H9 (cell line): Measurements from ENCODE around the gene RHOH. TPM values are rescaled to one million over a fixed set of nuclear protein-coding genes. Genes with fewer than 3 reads are reported as not detected.

ENCODE experiments used
- DNase-seq: peaks from one replicate; pipeline ENCODE4 v3.0.0-alpha.2; 2017
- H2AFZ ChIP-seq: one replicate; pipeline ENCODE4 v1.6.1; 2013; ENCODE audit warnings: mild to moderate bottlenecking, low read length, control low read depth, moderate library complexity
- H2AK5ac ChIP-seq: 2 replicates; pipeline ENCODE4 v1.6.1; 2013; ENCODE audit warnings: low read length, control low read depth, mixed read lengths; ENCODE audit not compliant: insufficient read length
- H2BK120ac ChIP-seq: one replicate; pipeline ENCODE4 v1.6.1; 2013; ENCODE audit warnings: low read depth, mild to moderate bottlenecking, low read length, control low read depth, inconsistent platforms; ENCODE audit not compliant: poor library complexity, severe bottlenecking
- H2BK12ac ChIP-seq: 2 replicates; pipeline ENCODE4 v1.6.1; 2013; ENCODE audit warnings: low read length, control low read depth, mixed read lengths, low read depth; ENCODE audit not compliant: insufficient read length
- H2BK15ac ChIP-seq: 2 replicates; pipeline ENCODE4 v1.6.1; 2013; ENCODE audit warnings: low read depth, low read length, control low read depth
- H2BK20ac ChIP-seq: one replicate; pipeline ENCODE4 v1.6.1; 2013; ENCODE audit warnings: low read depth, mild to moderate bottlenecking, low read length, control low read depth, inconsistent platforms; ENCODE audit not compliant: poor library complexity, severe bottlenecking
- H2BK5ac ChIP-seq: 2 replicates; pipeline ENCODE4 v1.6.1; 2013; ENCODE audit warnings: low read length, control low read depth, mixed read lengths; ENCODE audit not compliant: insufficient read length
- H3K14ac ChIP-seq: 2 replicates; pipeline ENCODE4 v1.6.1; 2013; ENCODE audit warnings: low read length, control low read depth; ENCODE audit not compliant: insufficient read depth
- H3K18ac ChIP-seq: 2 replicates; pipeline ENCODE4 v1.6.1; 2013; ENCODE audit warnings: low read depth, mild to moderate bottlenecking, mixed read lengths, low read length, control low read depth; ENCODE audit not compliant: insufficient read length
- H3K23ac ChIP-seq: 2 replicates; pipeline ENCODE4 v1.6.1; 2013; ENCODE audit warnings: low read length, control low read depth, mixed read lengths, low read depth; ENCODE audit not compliant: insufficient read length
- H3K23me2 ChIP-seq: 2 replicates; pipeline ENCODE4 v1.6.1; 2013; ENCODE audit warnings: low read depth, mild to moderate bottlenecking, mixed read lengths, low read length, control low read depth; ENCODE audit not compliant: insufficient read length, poor library complexity, severe bottlenecking
- H3K27ac ChIP-seq: 2 replicates; pipeline ENCODE4 v1.5.1; 2013; ENCODE audit warnings: low read length, control low read depth, mixed read lengths, low read depth; ENCODE audit not compliant: insufficient read length
- H3K27me3 ChIP-seq: 2 replicates; pipeline ENCODE4 v1.6.1; 2013; ENCODE audit warnings: low read length, control low read depth, inconsistent platforms; ENCODE audit not compliant: insufficient read depth
- H3K4ac ChIP-seq: 2 replicates; pipeline ENCODE4 v1.6.1; 2013; ENCODE audit warnings: low read depth, mild to moderate bottlenecking, control low read depth, inconsistent platforms, low read length, moderate library complexity
- H3K4me1 ChIP-seq: 2 replicates; pipeline ENCODE4 v1.6.1; 2013; ENCODE audit warnings: low read length, control low read depth, inconsistent platforms; ENCODE audit not compliant: insufficient read depth
- H3K4me2 ChIP-seq: 2 replicates; pipeline ENCODE4 v1.6.1; 2013; ENCODE audit warnings: low read length, control low read depth, mixed read lengths; ENCODE audit not compliant: insufficient read length, insufficient read depth
- H3K56ac ChIP-seq: 2 replicates; pipeline ENCODE4 v1.6.1; 2013; ENCODE audit warnings: low read depth, mild to moderate bottlenecking, mixed read lengths, low read length, control low read depth; ENCODE audit not compliant: insufficient read length
- H3K79me1 ChIP-seq: 2 replicates; pipeline ENCODE4 v1.6.1; 2013; ENCODE audit warnings: low read depth, mild to moderate bottlenecking, moderate library complexity, low read length, control low read depth, inconsistent platforms; ENCODE audit not compliant: insufficient read depth, poor library complexity, severe bottlenecking
- H3K79me2 ChIP-seq: 2 replicates; pipeline ENCODE4 v1.6.1; 2013; ENCODE audit warnings: low read length, control low read depth, inconsistent platforms; ENCODE audit not compliant: insufficient read depth
- H3K9ac ChIP-seq: 2 replicates; pipeline ENCODE4 v1.6.1; 2013; ENCODE audit warnings: low read length, control low read depth, mixed read lengths; ENCODE audit not compliant: insufficient read length; ENCODE audit errors: extremely low read depth
- H3K9me3 ChIP-seq: one replicate; pipeline ENCODE4 v1.6.1; 2013; ENCODE audit warnings: low read depth, low read length, inconsistent platforms; ENCODE audit not compliant: control insufficient read depth
- H3T11ph ChIP-seq: one replicate; pipeline ENCODE4 v1.6.1; 2013; ENCODE audit warnings: mild to moderate bottlenecking, low read length, control low read depth, inconsistent platforms
- H4K20me1 ChIP-seq: one replicate; pipeline ENCODE4 v1.6.1; 2013; ENCODE audit not compliant: control insufficient read depth, insufficient read length, insufficient read depth
- H4K5ac ChIP-seq: 2 replicates; pipeline ENCODE4 v1.6.1; 2013; ENCODE audit warnings: low read depth, mild to moderate bottlenecking, mixed read lengths, low read length, control low read depth; ENCODE audit not compliant: insufficient read length
- H4K8ac ChIP-seq: replicated peaks from 2 replicates; pipeline ENCODE4 v1.6.1; 2013; ENCODE audit warnings: low read length, control low read depth, mixed read lengths, low read depth; ENCODE audit not compliant: insufficient read length
- H4K91ac ChIP-seq: 2 replicates; pipeline ENCODE4 v1.6.1; 2013; ENCODE audit warnings: low read depth, mild to moderate bottlenecking, moderate library complexity, mixed read lengths, low read length, control low read depth; ENCODE audit not compliant: insufficient read length
- H3K27ac Mint-ChIP-seq, 3 experiments: 2 replicates in 2 of 3; 3 replicates in 1 of 3; pipeline ENCODE4 v1.8.0; 2020 to 2021; ENCODE audit warnings: mixed read lengths in 3 of 3, mild to moderate bottlenecking in 1 of 3, moderate library complexity in 1 of 3
- H3K27me3 Mint-ChIP-seq: 2 replicates; pipeline ENCODE4 v1.8.0; 2021; ENCODE audit warnings: low read depth, mild to moderate bottlenecking, moderate library complexity, mixed read lengths
- H3K36me3 Mint-ChIP-seq, 3 experiments: 2 replicates in 2 of 3; 3 replicates in 1 of 3; pipeline ENCODE4 v1.8.0; 2020 to 2021; ENCODE audit warnings: low read depth in 3 of 3, mixed read lengths in 3 of 3; ENCODE audit not compliant: insufficient read depth in 1 of 3
- H3K4me1 Mint-ChIP-seq, 2 experiments: 2 replicates each; pipeline ENCODE4 v1.8.0; 2020; ENCODE audit warnings: mixed read lengths in 2 of 2
- H3K4me3 Mint-ChIP-seq, 2 experiments: 2 replicates in 1 of 2; 3 replicates in 1 of 2; pipeline ENCODE4 v1.8.0; 2020 to 2021; ENCODE audit warnings: mild to moderate bottlenecking in 2 of 2, mixed read lengths in 2 of 2, moderate library complexity in 1 of 2
- H3K9me3 Mint-ChIP-seq, 2 experiments: 2 replicates in 1 of 2; 3 replicates in 1 of 2; pipeline ENCODE4 v1.8.0; 2020; ENCODE audit warnings: mild to moderate bottlenecking in 2 of 2, mixed read lengths in 2 of 2, moderate library complexity in 1 of 2
- WGBS: extraction: QIAGEN DNeasy Blood & Tissue Kit; methylation state at CpG from one replicate; pipeline ENCODE4 v1.1.7; 2013; ENCODE audit warnings: missing lambda C conversion rate, low lambda C conversion rate, mixed read lengths; ENCODE audit not compliant: insufficient read length; ENCODE audit errors: extremely low coverage; 5-methylcytosine and 5-hydroxymethylcytosine counted together
- total RNA-seq: library from RNA; stranded (reverse); gene quantifications from 2 replicates; pipeline ENCODE4 v1.2.1, GENCODE V29; 2021
- TF ChIP-seq, protein P1 (sequence below): fragments of 200-600 bp; sonication (generic); conservative IDR thresholded peaks from 3 replicates; pipeline ENCODE4 v1.8.0; 2021; ENCODE audit warnings: antibody characterized with exemption, mild to moderate bottlenecking

The RHOH gene
- total RNA-seq, 1 experiment from 2014 or later = 7.1 TPM

DNA sequence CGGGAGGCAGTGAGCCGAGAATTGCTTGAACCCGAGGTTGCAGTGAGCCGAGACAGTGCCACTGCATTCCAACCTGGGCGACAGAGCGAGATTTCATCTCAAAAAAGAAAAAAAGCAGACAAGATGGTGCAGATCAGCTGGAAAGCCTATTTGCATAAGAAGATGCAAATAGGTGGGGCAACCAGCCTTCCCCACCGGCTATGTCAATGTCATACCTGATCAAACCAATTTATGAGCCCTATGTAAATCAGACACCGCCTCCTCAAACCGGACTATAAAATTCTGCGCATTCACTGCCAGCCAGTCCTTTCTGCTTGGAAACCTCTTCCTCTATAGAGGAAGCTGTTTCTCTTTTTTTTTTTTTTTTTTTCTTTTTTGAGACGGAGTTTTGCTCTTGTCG lies 73.8 kb downstream of the RHOH start:
- H3K4me1 Mint-ChIP-seq = peaks cover 3 to 9% of the 10 kb centered on the region in 2 experiments; a peak in 3 of 4 replicates
- no peaks in the 10 kb centered on the region for H3K27me3 ChIP-seq
- WGBS = no CpG with 5 or more reads among the region's 12 CpGs

More for the DNA sequence above, 73.8 kb downstream of the RHOH start:
- H3K23me2 ChIP-seq = no peaks in the 10 kb centered on the region
- no peaks in the 10 kb centered on the region for H3K4me1 ChIP-seq
- no peak overlapping the region for H2BK15ac ChIP-seq
- no peak overlapping the region for H4K5ac ChIP-seq
- no peaks in the 10 kb centered on the region; the same call in 1 of the 2 replicates for H3K27me3 Mint-ChIP-seq
- no peak overlapping the region for H3K56ac ChIP-seq
- no peak overlapping the region for H3K14ac ChIP-seq
- TF ChIP-seq, protein P1, sequence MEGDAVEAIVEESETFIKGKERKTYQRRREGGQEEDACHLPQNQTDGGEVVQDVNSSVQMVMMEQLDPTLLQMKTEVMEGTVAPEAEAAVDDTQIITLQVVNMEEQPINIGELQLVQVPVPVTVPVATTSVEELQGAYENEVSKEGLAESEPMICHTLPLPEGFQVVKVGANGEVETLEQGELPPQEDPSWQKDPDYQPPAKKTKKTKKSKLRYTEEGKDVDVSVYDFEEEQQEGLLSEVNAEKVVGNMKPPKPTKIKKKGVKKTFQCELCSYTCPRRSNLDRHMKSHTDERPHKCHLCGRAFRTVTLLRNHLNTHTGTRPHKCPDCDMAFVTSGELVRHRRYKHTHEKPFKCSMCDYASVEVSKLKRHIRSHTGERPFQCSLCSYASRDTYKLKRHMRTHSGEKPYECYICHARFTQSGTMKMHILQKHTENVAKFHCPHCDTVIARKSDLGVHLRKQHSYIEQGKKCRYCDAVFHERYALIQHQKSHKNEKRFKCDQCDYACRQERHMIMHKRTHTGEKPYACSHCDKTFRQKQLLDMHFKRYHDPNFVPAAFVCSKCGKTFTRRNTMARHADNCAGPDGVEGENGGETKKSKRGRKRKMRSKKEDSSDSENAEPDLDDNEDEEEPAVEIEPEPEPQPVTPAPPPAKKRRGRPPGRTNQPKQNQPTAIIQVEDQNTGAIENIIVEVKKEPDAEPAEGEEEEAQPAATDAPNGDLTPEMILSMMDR = no peak
- H2BK120ac ChIP-seq = no peak overlapping the region
- no peaks in the 10 kb centered on the region for H3K9me3 ChIP-seq
- no peak overlapping the region for H2BK5ac ChIP-seq
- no peaks in the 10 kb centered on the region for H3K79me2 ChIP-seq
- H3K27ac ChIP-seq = no peak overlapping the region
- H3K18ac ChIP-seq = no peak overlapping the region
- no peak overlapping the region for H3K4me3 Mint-ChIP-seq
- H4K91ac ChIP-seq = no peak overlapping the region
- H3K36me3 Mint-ChIP-seq = no peaks in the 10 kb centered on the region
- H3T11ph ChIP-seq = no peak overlapping the region
- no peak overlapping the region for H2AFZ ChIP-seq
- no peak overlapping the region for H2BK12ac ChIP-seq
- H3K79me1 ChIP-seq = no peaks in the 10 kb centered on the region
- H4K20me1 ChIP-seq = no peaks in the 10 kb centered on the region
- no peak overlapping the region for H2AK5ac ChIP-seq
- H4K8ac ChIP-seq = no peak overlapping the region
- H3K23ac ChIP-seq = no peak overlapping the region
- no peak overlapping the region for H3K4me2 ChIP-seq
- no peak overlapping the region for H3K27ac Mint-ChIP-seq
- H3K9me3 Mint-ChIP-seq = no peaks in the 10 kb centered on the region
- H3K9ac ChIP-seq = no peak overlapping the region
- H2BK20ac ChIP-seq = no peak overlapping the region
- DNase-seq = no peak
- no peak overlapping the region for H3K4ac ChIP-seq
